ENCODE data around the gene ARHGEF17. TPM values are rescaled to one million over a fixed set of nuclear protein-coding genes. Genes with fewer than 3 reads are reported as not detected.

The ARHGEF17 gene
- total RNA-seq, 1 donor from 2014 or later = 43.3 TPM

DNA sequence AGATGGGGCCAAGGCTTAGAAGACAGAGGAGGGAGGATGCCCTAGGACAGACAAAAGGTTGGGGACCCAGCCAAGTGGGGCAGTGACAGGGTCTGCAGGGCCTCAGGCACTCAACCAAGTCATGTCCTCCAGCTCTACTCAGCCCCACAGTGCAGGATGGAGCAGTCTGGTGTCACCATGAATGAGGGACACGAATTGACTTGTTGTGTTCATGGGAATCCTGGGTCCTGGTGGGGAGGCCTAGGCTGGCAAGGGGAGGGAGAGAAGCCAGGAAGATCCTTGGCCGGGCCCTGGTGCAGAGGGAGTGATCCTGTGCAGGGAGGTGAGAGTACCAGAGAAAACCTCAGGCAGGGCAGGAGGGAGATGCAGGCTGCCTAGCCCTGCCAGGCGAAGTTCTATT, 24.0 kb upstream of the ARHGEF17 start:
- Mint-ChIP-seq H3K4me1 (ENCODE audit: low read depth, unreplicated experiment) (peaks cover 10% of the 10 kb centered on the region), H3K36me3 (ENCODE audit: unreplicated experiment) (no peaks in the 10 kb centered on the region), H3K27me3 (ENCODE audit: unreplicated experiment) (peaks cover 9% of the 10 kb centered on the region), H3K27ac (ENCODE audit: unreplicated experiment) (no peak overlapping the region), H3K9me3 (ENCODE audit: unreplicated experiment) (no peaks in the 10 kb centered on the region), H3K4me3 (ENCODE audit: unreplicated experiment) (no peak overlapping the region)
- no peak for TF ChIP-seq CTCF (IDR thresholded peaks at IDR 0.05; ENCODE audit: partially characterized antibody, unreplicated experiment)
- DNase-seq = no peak

- no peaks in the 10 kb centered on the region for H3K9me3 Mint-ChIP-seq (ENCODE audit: unreplicated experiment)
- H3K4me3 Mint-ChIP-seq (ENCODE audit: unreplicated experiment) = no peak overlapping the region
- no peak for TF ChIP-seq CTCF (IDR thresholded peaks at IDR 0.05; ENCODE audit: partially characterized antibody, unreplicated experiment)
- H3K27me3 Mint-ChIP-seq (ENCODE audit: unreplicated experiment) = peaks cover 6% of the 10 kb centered on the region
- DNase-seq = no peak
- peak overlapping the region; percentile 6 for H3K27ac Mint-ChIP-seq (ENCODE audit: unreplicated experiment)
- H3K36me3 Mint-ChIP-seq (ENCODE audit: unreplicated experiment) = no peaks in the 10 kb centered on the region
- peaks cover 6% of the 10 kb centered on the region for H3K4me1 Mint-ChIP-seq (ENCODE audit: low read depth, unreplicated experiment)
Measured at GRCh38 chr11:73285721-73286120, 22.4 kb upstream of the ARHGEF17 start.

- peaks cover 6% of the 10 kb centered on the region for H3K27me3 Mint-ChIP-seq (ENCODE audit: unreplicated experiment)
- H3K4me1 Mint-ChIP-seq (ENCODE audit: low read depth, unreplicated experiment) = peaks cover 4% of the 10 kb centered on the region
- no peak overlapping the region for H3K27ac Mint-ChIP-seq (ENCODE audit: unreplicated experiment)
- DNase-seq = no peak
- H3K4me3 Mint-ChIP-seq (ENCODE audit: unreplicated experiment) = no peak overlapping the region
- TF ChIP-seq CTCF (IDR thresholded peaks at IDR 0.05; ENCODE audit: partially characterized antibody, unreplicated experiment) = no peak
- H3K36me3 Mint-ChIP-seq (ENCODE audit: unreplicated experiment) = no peaks in the 10 kb centered on the region
- H3K9me3 Mint-ChIP-seq (ENCODE audit: unreplicated experiment) = no peaks in the 10 kb centered on the region
Measured at GRCh38 chr11:73286240-73286810, 21.8 kb upstream of the ARHGEF17 start.

DNA sequence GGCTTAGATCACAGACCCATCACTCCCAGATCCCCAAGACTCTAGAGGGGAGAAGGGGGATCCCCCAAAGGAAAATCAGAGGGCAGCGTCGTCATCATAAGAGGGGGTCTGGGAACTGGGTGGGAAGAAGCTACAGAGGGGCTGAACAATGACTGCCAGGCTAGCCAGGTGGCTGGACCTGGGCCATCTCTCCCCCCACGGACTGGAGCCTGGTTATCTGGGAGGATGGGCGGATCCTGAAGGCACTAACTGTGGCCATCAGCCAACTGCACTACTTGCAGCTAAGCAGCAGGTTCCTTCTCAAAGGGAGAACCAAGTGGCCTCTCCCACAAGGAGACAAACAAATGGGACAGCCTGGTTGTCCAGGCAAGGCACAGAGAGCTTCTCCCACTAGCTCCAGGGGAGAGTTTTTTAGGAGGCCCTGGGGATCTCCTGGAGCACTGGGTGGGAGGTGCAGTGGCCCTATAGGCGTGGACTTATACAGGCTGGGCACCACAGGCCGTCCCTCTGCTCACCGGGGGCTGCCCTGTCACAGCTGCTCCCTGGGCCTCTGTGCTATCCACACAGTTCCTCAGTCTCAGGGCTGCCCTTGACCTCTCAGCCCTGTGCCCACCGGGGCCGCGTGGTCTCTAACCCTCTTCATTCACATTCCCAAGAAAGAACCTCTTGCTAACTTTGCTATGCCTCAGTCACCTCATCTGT, 20.5 kb upstream of the ARHGEF17 start:
- H3K9me3 Mint-ChIP-seq (ENCODE audit: unreplicated experiment) = no peaks in the 10 kb centered on the region
- DNase-seq = no peak
- no peak for TF ChIP-seq CTCF (IDR thresholded peaks at IDR 0.05; ENCODE audit: partially characterized antibody, unreplicated experiment)
- H3K27ac Mint-ChIP-seq (ENCODE audit: unreplicated experiment) = no peak overlapping the region
- no peak overlapping the region for H3K4me3 Mint-ChIP-seq (ENCODE audit: unreplicated experiment)
- peaks cover 7% of the 10 kb centered on the region for H3K27me3 Mint-ChIP-seq (ENCODE audit: unreplicated experiment)
- no peaks in the 10 kb centered on the region for H3K4me1 Mint-ChIP-seq (ENCODE audit: low read depth, unreplicated experiment)
- H3K36me3 Mint-ChIP-seq (ENCODE audit: unreplicated experiment) = no peaks in the 10 kb centered on the region

- Mint-ChIP-seq H3K9me3 (ENCODE audit: unreplicated experiment) (peaks cover 3% of the 10 kb centered on the region), H3K27ac (ENCODE audit: unreplicated experiment) (no peak overlapping the region), H3K36me3 (ENCODE audit: unreplicated experiment) (no peaks in the 10 kb centered on the region), H3K4me1 (ENCODE audit: low read depth, unreplicated experiment) (no peaks in the 10 kb centered on the region), H3K4me3 (ENCODE audit: unreplicated experiment) (no peak overlapping the region), H3K27me3 (ENCODE audit: unreplicated experiment) (peaks cover 7% of the 10 kb centered on the region)
- TF ChIP-seq CTCF (IDR thresholded peaks at IDR 0.05; ENCODE audit: partially characterized antibody, unreplicated experiment) = no peak
- no peak for DNase-seq
Measured at GRCh38 chr11:73288192-73288872, 19.7 kb upstream of the ARHGEF17 start.

Data from glutamatergic neuron (in vitro differentiated cells).